Lower lobe of right lung (tissue), 2 donors: ENCODE results near the gene VSIG1. TPM values are rescaled to one million over a fixed set of nuclear protein-coding genes. Genes with fewer than 3 reads are reported as not detected.
A peak's percentile ranks its signal among the peaks of the same experiment; 100 is the strongest.

Source experiments
- ATAC-seq, 2 donors: fragments of 200-7000 bp; cut with Tn5 transposase; one replicate each; pipeline ENCODE4 v1.9.1; 2020 to 2022; ENCODE audit warnings: mild to moderate bottlenecking in 2 of 2, moderate library complexity in 2 of 2
- DNase-seq: peaks from one replicate; pipeline ENCODE4 v3.0.0-alpha.2; 2020
- H3K27ac ChIP-seq: fragments of 200-600 bp; one replicate; pipeline ENCODE4 v1.8.0; 2022
- H3K27me3 ChIP-seq: fragments of 200-600 bp; one replicate; pipeline ENCODE4 v1.8.0; 2022; ENCODE audit warnings: low read depth
- H3K36me3 ChIP-seq: fragments of 200-600 bp; one replicate; pipeline ENCODE4 v1.8.0; 2022; ENCODE audit warnings: mild to moderate bottlenecking
- H3K4me1 ChIP-seq: fragments of 200-600 bp; one replicate; pipeline ENCODE4 v1.8.0; 2022
- H3K4me3 ChIP-seq: fragments of 200-600 bp; one replicate; pipeline ENCODE4 v1.8.0; 2022; ENCODE audit warnings: mild to moderate bottlenecking
- H3K9me3 ChIP-seq: fragments of 200-600 bp; one replicate; pipeline ENCODE4 v1.8.0; 2022
- intact Hi-C: fragments of 100-400 bp; cut with DNase I; formaldehyde crosslinking; loops from one replicate; pipeline ENCODE4 v1.11.0; 2022
- total RNA-seq: library from RNA; stranded (reverse); fragmentation: NEBNext Ultra II Directional; extraction: Animal tissue kit (Norgen Biotek cat#: 25700); gene quantifications from one replicate; pipeline ENCODE4 v1.2.1, GENCODE V29; 2021
- TF ChIP-seq, protein P1 (sequence below): fragments of 200-600 bp; IDR thresholded peaks from one replicate; pipeline ENCODE4 v1.8.0; 2022; ENCODE audit warnings: antibody characterized with exemption, mild to moderate bottlenecking
- donor health status: DM: no; HTN: yes; CAD: no; lungs with severe emphysema.

The VSIG1 gene
- total RNA-seq, 1 donor from 2014 or later, result 1.6 TPM

DNA sequence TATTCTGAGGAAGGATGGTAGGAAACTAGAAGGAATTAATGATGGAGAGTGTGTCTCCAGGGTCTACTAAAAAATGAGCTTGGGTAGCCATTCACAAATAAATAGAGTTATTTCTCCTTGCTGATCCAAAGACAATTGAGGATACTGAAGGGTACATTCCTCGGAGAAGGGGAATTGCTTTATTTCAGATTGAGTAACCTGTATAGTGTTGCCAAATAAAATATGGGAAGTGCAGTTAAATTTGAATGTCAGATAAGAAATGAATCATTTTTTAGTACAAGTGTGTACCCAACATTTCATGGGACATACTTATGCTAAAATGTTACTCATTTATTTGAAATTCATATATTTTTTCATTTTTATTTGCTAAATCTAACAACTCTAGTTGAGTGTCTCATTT, 16.0 kb upstream of the VSIG1 start:
- H3K9me3 ChIP-seq, result no peaks in the 10 kb centered on the region
- TF ChIP-seq, protein P1, sequence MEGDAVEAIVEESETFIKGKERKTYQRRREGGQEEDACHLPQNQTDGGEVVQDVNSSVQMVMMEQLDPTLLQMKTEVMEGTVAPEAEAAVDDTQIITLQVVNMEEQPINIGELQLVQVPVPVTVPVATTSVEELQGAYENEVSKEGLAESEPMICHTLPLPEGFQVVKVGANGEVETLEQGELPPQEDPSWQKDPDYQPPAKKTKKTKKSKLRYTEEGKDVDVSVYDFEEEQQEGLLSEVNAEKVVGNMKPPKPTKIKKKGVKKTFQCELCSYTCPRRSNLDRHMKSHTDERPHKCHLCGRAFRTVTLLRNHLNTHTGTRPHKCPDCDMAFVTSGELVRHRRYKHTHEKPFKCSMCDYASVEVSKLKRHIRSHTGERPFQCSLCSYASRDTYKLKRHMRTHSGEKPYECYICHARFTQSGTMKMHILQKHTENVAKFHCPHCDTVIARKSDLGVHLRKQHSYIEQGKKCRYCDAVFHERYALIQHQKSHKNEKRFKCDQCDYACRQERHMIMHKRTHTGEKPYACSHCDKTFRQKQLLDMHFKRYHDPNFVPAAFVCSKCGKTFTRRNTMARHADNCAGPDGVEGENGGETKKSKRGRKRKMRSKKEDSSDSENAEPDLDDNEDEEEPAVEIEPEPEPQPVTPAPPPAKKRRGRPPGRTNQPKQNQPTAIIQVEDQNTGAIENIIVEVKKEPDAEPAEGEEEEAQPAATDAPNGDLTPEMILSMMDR, result no peak
- H3K4me3 ChIP-seq, result no peak overlapping the region
- no peaks in the 10 kb centered on the region for H3K4me1 ChIP-seq
- no peak overlapping the region for H3K27ac ChIP-seq
- peak in 1 of 2 donors; percentile 57 for ATAC-seq
- intact Hi-C loops, result no loop called here
- H3K36me3 ChIP-seq, result no peaks in the 10 kb centered on the region
- DNase-seq, result no peak
- H3K27me3 ChIP-seq, result no peaks in the 10 kb centered on the region

DNA sequence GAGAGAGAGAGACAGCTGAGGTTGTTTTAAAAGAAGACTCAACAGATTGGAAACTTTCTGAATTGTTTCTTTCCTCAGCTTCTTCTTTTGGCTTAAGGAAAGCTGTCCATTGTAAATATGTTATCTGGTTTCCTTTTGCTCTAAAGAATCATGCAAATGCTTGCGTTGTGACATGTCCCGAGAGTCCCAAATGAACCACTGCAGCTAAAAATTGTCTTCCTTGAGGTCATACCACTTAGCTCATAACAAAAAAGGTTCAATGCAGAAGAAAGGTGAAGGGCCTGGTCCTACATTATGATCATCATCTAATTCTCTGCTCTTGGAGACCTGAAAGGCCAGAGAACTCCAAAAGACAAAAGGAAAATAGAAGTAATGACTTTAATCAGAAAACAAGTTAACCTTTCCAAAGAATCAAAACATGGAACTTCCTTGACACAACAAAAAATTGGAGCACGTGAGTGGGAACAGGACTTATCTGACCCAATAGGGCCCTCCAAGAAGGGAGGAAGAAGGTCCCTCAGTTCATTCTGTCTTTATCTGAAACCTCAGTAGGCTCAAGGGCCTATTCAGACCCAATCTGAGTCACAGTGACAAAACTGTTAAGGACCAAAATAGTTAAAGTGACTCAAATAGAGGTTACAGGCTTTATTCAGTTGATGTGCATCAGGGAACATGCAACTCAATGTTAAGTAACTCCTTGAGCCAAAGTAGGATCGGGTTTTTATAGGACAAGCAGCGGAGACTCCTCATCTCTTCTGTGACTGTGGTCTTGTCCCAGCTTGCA, 14.7 kb upstream of the VSIG1 start:
- intact Hi-C loops, result no loop called here
- H3K27me3 ChIP-seq, result no peaks in the 10 kb centered on the region
- DNase-seq, result no peak

DNA sequence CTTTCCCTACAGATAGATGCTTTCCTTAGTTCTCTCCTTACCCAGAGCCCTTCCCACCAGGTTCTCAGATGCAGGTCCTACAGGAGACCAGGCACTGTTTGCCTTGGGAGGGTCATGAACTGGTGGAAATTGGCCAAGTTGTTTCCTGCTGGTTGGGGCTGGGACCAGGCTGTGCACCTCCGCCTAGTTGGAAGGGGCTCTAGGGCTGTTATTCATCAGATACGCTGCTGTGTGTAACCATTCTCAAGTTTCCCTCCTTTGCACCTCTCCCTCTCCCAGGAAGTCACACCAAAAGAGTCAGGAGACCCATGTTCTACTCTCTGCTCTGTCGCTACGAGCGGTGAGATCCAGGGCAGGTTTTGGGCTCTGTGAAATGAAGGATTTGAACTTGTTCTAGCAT, 11.9 kb upstream of the VSIG1 start:
- intact Hi-C loops, result no loop called here
- H3K36me3 ChIP-seq, result no peaks in the 10 kb centered on the region
- H3K9me3 ChIP-seq, result no peaks in the 10 kb centered on the region
- no peaks in the 10 kb centered on the region for H3K4me1 ChIP-seq
- no peak overlapping the region for H3K27ac ChIP-seq
- H3K4me3 ChIP-seq, result no peak overlapping the region
- DNase-seq (no peak), ATAC-seq (no peak)
- TF ChIP-seq, protein P1, result no peak
- H3K27me3 ChIP-seq, result no peaks in the 10 kb centered on the region

More for the DNA sequence above, 14.7 kb upstream of the VSIG1 start:
- ATAC-seq, result no peak
- Histone ChIP-seq H3K9me3 (no peaks in the 10 kb centered on the region), H3K4me3 (no peak overlapping the region), H3K4me1 (no peaks in the 10 kb centered on the region), H3K36me3 (no peaks in the 10 kb centered on the region), H3K27ac (no peak overlapping the region)
- TF ChIP-seq, protein P1, result no peak

DNA sequence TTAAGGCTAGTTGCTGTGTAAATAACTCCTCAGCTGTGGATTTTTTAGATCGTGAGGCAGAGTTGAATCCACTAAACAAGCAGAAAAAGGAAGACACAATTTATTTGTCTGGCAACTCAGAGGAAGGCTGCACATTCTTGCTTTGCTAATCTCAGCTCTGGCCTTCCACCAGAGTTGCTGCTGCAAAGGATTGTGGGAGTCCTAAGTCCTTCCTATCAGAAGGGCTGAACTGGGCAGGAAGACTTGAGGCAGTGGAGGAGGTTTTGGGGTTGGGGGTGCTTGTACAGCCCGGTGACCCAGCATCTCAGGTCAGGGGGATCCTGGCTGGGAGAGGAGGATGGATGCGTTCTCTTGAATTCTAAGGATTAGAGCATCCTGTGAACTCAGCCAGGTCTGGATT, 11.0 kb upstream of the VSIG1 start:
- no peaks in the 10 kb centered on the region for H3K9me3 ChIP-seq
- no peaks in the 10 kb centered on the region for H3K4me1 ChIP-seq
- no peaks in the 10 kb centered on the region for H3K36me3 ChIP-seq
- no peaks in the 10 kb centered on the region for H3K27me3 ChIP-seq
- no peak for DNase-seq
- no peak overlapping the region for H3K27ac ChIP-seq
- intact Hi-C loops, result no loop called here
- no peak overlapping the region for H3K4me3 ChIP-seq
- ATAC-seq, result no peak
- TF ChIP-seq, protein P1, result no peak

DNA sequence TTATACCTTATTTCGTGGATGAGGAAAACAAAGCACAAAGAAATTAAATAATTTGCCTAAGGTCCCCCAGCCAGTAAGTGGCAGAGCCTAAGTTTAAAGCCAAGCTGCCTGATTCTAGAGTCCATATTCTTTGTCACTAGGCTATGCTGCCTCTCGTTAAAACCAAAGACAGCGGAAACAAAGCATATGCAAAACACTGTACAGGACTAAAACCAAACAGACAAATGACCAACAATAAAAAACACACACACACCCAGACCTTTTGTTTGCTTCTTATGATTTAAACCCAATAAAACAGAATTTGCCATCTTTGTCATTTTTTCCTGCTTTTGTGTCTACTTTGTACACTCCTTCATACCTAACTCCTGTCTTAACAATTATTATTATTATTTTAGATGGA, 10.1 kb upstream of the VSIG1 start:
- intact Hi-C loops, result no loop called here
- Histone ChIP-seq H3K36me3 (no peaks in the 10 kb centered on the region), H3K4me1 (no peaks in the 10 kb centered on the region), H3K27ac (no peak overlapping the region), H3K27me3 (no peaks in the 10 kb centered on the region), H3K9me3 (no peaks in the 10 kb centered on the region), H3K4me3 (no peak overlapping the region)
- no peak for DNase-seq
- TF ChIP-seq, protein P1, result no peak
- ATAC-seq, result no peak
